SU-DHL-6 (cell line): Measurements from ENCODE around the gene DNAJB4.

Experiments
- CTCF ChIP-seq: fragments of 200-600 bp; sonication (generic); IDR thresholded peaks from one replicate; pipeline ENCODE4 v1.5.1; 2017; ENCODE audit warnings: antibody characterized with exemption, mild to moderate bottlenecking, low read length, moderate library complexity; ENCODE audit not compliant: insufficient read depth, poor library complexity, severe bottlenecking
- EZH2phosphoT487 ChIP-seq: fragments of 200-600 bp; sonication (generic), shearing (Covaris generic); conservative IDR thresholded peaks from 2 replicates; pipeline ENCODE4 v1.6.1; 2018; ENCODE audit warnings: mild to moderate bottlenecking, antibody characterized with exemption, low read length, moderate library complexity, mixed read lengths

GRCh38 chr1:78043436-78043835, 38.7 kb downstream of the DNAJB4 start:
- TF ChIP-seq CTCF, result no peak
- no peak for TF ChIP-seq EZH2phosphoT487
